GM08714 (cell line): ENCODE data around the gene SELENOH.

Experiments used
- H3K4me3 ChIP-seq: fragments of 200-500 bp; sonication (Bioruptor generic); 2 replicates; pipeline ENCODE4 v1.5.1; 2014; ENCODE audit warnings: mild to moderate bottlenecking, low read length, inconsistent platforms
- ZNF274 ChIP-seq: IDR thresholded peaks from 2 replicates; pipeline ENCODE4 v1.6.1; 2012; ENCODE audit warnings: mild to moderate bottlenecking, low read depth, low read length

Gene SELENOH

GRCh38 chr11:57785072-57785471 is 43.8 kb downstream of the SELENOH start:
- TF ChIP-seq ZNF274, result no peak
- 0 out of 2 replicates have a peak overlapping the region, but pooled peaks have one; percentile 21 for H3K4me3 ChIP-seq

- H3K4me3 ChIP-seq, result no peak overlapping the region
- TF ChIP-seq ZNF274, result no peak
Measured at GRCh38 chr11:57786436-57786835, 45.1 kb downstream of the SELENOH start.

- H3K4me3 ChIP-seq, result no peak overlapping the region
- TF ChIP-seq ZNF274, result no peak
Measured at GRCh38 chr11:57787006-57787604, 45.8 kb downstream of the SELENOH start.

- TF ChIP-seq ZNF274, result no peak
- no peak overlapping the region for H3K4me3 ChIP-seq
Measured at GRCh38 chr11:57787920-57788702, 46.8 kb downstream of the SELENOH start.

GRCh38 chr11:57788703-57789088 is 47.4 kb downstream of the SELENOH start:
- TF ChIP-seq ZNF274, result no peak
- H3K4me3 ChIP-seq, result no peak overlapping the region

GRCh38 chr11:57791321-57792059 is 50.2 kb downstream of the SELENOH start:
- no peak for TF ChIP-seq ZNF274
- peak overlapping the region; percentile 55; the same call in 1 of the 2 replicates for H3K4me3 ChIP-seq

GRCh38 chr11:57792060-57792541 is 50.8 kb downstream of the SELENOH start:
- TF ChIP-seq ZNF274, result no peak
- H3K4me3 ChIP-seq, result peak overlapping the region; percentile 55; the same call in 1 of the 2 replicates

- no peak for TF ChIP-seq ZNF274
- H3K4me3 ChIP-seq, result peak overlapping the region; percentile 55; the same call in 1 of the 2 replicates
Measured at GRCh38 chr11:57792870-57793269, 51.6 kb downstream of the SELENOH start.
